ENCODE results near the gene PSKH1.

The PSKH1 gene

DNA sequence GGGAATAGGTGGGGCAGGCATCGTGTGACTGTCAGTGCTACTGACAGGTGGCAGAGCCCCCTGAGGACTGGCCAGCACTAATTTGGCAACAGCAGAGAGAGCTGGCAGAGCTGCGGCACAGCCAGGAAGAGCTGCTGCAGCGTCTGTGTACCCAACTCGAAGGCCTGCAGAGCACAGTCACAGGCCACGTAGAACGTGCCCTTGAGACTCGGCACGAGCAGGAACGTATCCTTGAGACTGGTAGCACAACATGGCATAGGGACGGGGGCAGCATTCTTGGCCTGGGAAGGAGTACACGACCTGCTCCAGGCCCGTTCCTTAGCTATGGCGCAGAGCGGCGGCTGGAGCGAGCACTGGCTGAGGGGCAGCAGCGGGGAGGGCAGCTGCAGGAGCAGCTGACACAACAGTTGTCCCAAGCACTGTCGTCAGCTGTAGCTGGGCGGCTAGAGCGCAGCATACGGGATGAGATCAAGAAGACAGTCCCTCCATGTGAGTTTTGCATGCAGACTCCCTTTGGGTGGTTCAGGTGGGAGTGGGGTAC lies 11.4 kb upstream of the PSKH1 start:
- POLR2A ChIA-PET: interaction anchor here (0.9 kb wide), 1 partner anchor 11 kb away, joined by 4 read pairs; the partner anchor contains the start of gene PSKH1
- no peak for TF ChIP-seq CTCF (IDR thresholded peaks at IDR 0.05; ENCODE audit: control extremely low read depth, extremely low read depth, low read depth, missing control alignments)
- no peak for DNase-seq (ENCODE audit: extremely low spot score)
- CTCF ChIA-PET: interaction anchor here (1.0 to 5.7 kb wide), 15 partner anchors 7 to 210 kb away, joined by 3 to 72 read pairs (median 12); partner anchors contain the start of genes DDX28, DUS2, EDC4 and PSKH1

DNA sequence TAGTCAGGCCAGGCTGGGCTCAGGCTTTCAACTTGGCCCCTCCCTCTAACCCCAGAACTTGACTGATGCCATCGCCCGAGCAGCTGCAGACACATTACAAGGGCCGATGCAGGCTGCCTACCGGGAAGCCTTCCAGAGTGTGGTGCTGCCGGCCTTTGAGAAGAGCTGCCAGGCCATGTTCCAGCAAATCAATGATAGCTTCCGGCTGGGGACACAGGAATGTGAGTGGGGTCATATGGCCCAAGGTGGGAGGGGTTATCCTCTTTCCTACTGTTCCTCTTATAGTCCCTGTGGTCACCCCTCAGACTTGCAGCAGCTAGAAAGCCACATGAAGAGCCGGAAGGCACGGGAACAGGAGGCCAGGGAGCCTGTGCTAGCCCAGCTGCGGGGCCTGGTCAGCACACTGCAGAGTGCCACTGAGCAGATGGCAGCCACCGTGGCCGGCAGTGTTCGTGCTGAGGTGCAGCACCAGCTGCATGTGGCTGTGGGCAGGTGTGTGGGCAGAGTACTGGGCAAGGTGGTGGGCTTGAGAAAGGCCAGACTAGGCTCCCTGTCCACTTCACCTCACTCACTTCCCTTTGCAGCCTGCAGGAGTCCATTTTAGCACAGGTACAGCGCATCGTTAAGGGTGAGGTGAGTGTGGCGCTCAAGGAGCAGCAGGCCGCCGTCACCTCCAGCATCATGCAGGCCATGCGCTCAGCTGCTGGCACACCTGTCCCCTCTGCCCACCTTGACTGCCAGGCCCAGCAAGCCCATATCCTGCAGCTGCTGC lies 10.5 kb upstream of the PSKH1 start:
- ChIA-PET CTCF (interaction anchor here (0.9 to 5.7 kb wide), 31 partner anchors 8 to 347 kb away, joined by 3 to 72 read pairs (median 7); partner anchors contain the start of genes DDX28, DUS2, EDC4 and PSKH1), POLR2A (interaction anchor here (0.9 kb wide), 1 partner anchor 10 kb away, joined by 4 read pairs; the partner anchor contains the start of gene PSKH1)
- no peak for DNase-seq (ENCODE audit: extremely low spot score)
- TF ChIP-seq CTCF (IDR thresholded peaks at IDR 0.05; ENCODE audit: control extremely low read depth, extremely low read depth, low read depth, missing control alignments): no peak

DNA sequence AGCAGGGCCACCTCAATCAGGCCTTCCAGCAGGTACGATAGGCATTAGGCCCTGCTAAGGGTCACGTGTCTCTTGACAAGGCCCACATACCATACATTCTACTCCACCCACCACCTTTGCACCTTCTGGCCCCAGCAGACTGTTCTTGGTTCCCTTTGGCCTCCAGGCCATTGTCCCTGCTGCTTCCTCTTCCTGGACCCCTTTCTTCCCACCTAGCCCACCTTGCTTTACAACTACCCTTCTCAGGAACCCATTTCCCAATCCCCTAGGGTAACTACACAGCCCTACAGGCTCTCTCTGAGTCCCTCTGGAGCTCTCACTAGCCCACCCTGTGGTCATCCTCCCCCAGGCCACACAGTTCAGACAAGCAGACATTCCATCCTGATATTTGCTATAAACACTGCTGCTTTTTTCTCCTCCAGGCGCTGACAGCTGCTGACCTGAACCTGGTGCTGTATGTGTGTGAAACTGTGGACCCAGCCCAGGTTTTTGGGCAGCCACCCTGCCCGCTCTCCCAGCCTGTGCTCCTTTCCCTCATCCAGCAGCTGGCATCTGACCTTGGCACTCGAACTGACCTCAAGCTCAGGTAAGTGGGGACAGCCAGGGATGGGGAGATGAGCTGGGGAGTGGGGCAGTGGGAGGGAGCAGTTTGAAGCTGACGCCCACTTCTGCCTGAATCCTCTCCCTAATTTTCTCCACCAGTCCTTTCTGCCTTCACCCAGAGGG lies 9.7 kb upstream of the PSKH1 start:
- no peak for TF ChIP-seq CTCF (IDR thresholded peaks at IDR 0.05; ENCODE audit: control extremely low read depth, extremely low read depth, low read depth, missing control alignments)
- CTCF ChIA-PET: interaction anchor here (0.7 to 5.7 kb wide), 52 partner anchors 9 to 347 kb away, joined by 3 to 72 read pairs (median 5); partner anchors contain the start of genes DDX28, DUS2, EDC4 and PSKH1
- DNase-seq (ENCODE audit: extremely low spot score): no peak
- POLR2A ChIA-PET: no interaction called here

DNA sequence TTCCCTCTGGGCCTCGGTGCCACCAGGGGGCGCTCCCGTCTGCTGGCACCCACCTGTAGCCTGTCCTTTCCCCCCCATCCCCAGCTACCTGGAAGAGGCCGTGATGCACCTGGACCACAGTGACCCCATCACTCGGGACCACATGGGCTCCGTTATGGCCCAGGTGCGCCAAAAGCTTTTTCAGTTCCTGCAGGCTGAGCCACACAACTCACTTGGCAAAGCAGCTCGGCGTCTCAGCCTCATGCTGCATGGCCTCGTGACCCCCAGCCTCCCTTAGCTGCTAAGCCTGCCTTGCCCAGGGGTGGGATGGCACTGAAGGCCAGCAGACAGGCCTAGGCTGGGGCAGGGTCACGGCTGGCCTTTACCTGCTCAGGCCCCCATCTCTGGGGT lies 9.2 kb upstream of the PSKH1 start:
- CTCF ChIA-PET: interaction anchor here (0.7 to 5.7 kb wide), 49 partner anchors 9 to 346 kb away, joined by 3 to 72 read pairs (median 5); partner anchors contain the start of genes DDX28, DUS2, EDC4 and PSKH1
- peak; percentile 85 for DNase-seq (ENCODE audit: extremely low spot score)
- TF ChIP-seq CTCF (IDR thresholded peaks at IDR 0.05; ENCODE audit: control extremely low read depth, extremely low read depth, low read depth, missing control alignments): peak; percentile 88

GRCh38 chr16:67884684-67885083 lies 8.4 kb upstream of the PSKH1 start, which contains the start of gene NRN1L:
Gene NRN1L (plus strand): TSS chr16:67884885. CDS start chr16:67884904, 19 bp downstream.
- DNase-seq (ENCODE audit: extremely low spot score): no peak
- no peak for TF ChIP-seq CTCF (IDR thresholded peaks at IDR 0.05; ENCODE audit: control extremely low read depth, extremely low read depth, low read depth, missing control alignments)
- CTCF ChIA-PET: interaction anchor here (0.9 to 5.7 kb wide), 23 partner anchors 8 to 345 kb away, joined by 3 to 72 read pairs (median 11); partner anchors contain the start of genes DDX28, DUS2, EDC4 and PSKH1
- POLR2A ChIA-PET: no interaction called here

More for the DNA sequence above, 9.2 kb upstream of the PSKH1 start:
- POLR2A ChIA-PET: no interaction called here

DNA sequence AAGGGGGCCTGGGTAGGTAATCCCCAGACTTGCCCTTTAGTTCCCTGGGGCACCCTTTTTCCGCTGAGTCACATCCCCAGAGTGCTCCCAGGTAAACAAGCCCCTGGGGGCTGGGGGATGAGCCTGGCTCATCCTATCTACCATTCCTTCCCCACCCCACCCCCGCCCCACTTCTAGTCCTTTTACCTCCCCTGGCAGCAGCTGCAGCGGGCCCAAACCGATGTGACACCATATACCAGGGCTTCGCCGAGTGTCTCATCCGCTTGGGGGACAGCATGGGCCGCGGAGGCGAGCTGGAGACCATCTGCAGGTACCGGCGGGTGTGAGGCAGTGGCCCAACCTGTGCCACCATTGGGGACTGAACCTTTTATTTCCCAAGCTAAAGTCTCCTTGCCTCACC lies 7.5 kb upstream of the PSKH1 start:
- ChIA-PET CTCF (interaction anchor here (0.9 to 5.7 kb wide), 10 partner anchors 7 to 364 kb away, joined by 3 to 72 read pairs (median 4); partner anchors contain the start of genes EDC4 and PSKH1), POLR2A (no interaction called here)

More for the DNA sequence above, 7.5 kb upstream of the PSKH1 start:
- DNase-seq (ENCODE audit: extremely low spot score): no peak
- TF ChIP-seq CTCF (IDR thresholded peaks at IDR 0.05; ENCODE audit: control extremely low read depth, extremely low read depth, low read depth, missing control alignments): no peak

All from GM10248 (cell line).